Activated T-cell treated with anti-CD3 and anti-CD28 coated beads, Interleukin-2, amount 50 U/mL, for 48 hours (primary cell): ENCODE results near the gene SC5D.

ENCODE experiments used
- DNase-seq, 2 experiments: peaks; one replicate each; pipeline ENCODE4 v3.0.0-alpha.2; 2020

Gene SC5D, protein sequence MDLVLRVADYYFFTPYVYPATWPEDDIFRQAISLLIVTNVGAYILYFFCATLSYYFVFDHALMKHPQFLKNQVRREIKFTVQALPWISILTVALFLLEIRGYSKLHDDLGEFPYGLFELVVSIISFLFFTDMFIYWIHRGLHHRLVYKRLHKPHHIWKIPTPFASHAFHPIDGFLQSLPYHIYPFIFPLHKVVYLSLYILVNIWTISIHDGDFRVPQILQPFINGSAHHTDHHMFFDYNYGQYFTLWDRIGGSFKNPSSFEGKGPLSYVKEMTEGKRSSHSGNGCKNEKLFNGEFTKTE

DNA sequence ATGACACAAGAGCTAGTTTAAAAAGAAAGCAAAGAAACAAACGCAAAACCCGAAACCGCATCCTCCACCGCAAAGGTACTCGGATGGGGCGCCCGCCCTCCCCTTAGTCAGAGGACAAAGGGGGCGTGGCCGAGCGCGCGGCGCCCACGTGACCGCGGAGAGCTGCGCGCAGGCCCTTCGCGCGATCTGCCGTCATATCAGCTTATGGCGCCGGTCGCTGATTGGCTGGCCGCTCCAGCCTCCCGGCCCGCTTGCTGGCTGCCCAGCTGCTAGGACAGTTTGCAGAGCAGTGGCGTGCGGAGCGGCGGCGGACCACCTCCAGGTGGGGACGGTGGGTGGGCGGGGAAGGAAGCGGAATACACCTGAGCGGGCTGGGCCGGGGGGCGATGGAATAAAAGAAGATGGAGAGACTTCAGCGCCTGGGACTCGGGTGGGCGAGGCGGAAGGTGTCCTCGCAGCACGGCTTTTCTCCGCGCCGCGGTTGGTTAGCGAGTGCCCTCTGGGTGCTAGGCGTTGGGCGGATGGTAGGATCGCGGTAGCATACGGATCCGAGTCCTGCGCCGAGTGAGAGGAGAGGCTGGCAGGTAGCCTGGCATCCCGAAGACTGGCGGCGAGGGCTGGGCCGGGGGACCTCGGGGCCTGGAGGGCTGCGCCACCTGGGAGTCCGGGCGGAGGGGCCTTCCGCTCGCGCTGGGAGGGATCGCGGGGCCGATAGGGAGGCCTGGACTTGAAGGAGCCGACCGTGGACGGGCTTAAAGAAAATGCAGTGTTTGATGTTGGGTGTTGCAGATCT, at the start of gene SC5D:
Gene SC5D (plus strand): TSS at position 277 of the 793 bp plus-strand sequence. CDS start 10,605 bp downstream, outside the sequence.
- DNase-seq, result peak; percentile 95 to 96

DNA sequence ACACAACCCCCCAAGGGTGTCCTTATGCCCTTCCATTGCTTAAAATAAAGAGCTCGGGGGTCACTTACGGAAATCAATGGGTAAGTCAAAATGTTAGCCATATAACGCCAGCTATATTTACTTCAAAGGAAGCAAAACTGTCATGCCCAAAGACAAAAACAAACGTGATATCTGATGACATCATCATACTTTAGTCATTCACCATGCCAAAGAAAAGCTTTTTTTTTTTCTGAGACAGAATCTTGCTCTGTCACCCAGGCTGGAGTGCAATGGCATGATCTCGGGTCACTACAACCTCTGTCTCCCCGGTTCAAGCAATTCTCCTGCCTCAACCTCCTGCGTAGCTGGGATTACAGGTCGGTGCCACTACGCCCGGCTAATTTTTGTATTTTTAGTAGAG, 47.7 kb upstream of the SC5D start:
- no peak for DNase-seq

DNA sequence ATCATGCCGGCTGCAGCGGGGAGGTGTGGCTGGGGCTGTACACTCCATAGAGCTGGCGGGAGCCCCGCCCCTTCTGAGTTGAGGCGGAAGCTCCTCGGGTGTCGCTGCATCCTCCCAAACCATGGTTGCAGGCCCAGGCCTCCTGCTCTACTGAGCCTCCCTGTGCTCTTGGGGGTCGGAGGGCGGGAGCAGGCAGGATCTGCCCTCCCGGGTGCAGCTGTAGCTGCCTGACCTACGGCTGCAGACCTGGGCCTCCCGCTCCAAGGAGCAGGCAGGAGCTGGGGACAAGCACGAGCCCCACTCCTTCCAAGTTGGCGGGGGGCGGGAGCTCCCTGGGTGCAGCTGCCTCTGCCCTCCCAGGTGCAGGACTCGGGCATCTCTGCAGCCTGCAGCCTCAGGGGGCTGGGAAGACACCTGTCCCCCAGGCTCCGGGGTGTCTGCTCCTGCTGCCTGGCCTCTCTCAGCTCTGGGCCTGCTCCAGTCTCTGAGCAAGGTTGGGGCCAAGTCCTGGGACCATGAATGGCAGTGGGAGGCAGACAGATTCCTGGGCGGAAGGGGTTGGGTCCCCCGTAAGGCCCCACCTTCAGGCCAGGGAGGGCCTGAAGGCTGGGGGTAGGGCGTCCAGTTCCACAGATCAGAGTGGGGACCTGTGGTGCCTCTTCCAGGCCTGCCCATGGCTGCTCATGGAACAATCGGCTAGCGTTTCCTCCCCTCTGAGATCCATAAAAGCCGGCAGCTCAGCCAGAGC, 46.4 kb upstream of the SC5D start:
- DNase-seq, result no peak

DNA sequence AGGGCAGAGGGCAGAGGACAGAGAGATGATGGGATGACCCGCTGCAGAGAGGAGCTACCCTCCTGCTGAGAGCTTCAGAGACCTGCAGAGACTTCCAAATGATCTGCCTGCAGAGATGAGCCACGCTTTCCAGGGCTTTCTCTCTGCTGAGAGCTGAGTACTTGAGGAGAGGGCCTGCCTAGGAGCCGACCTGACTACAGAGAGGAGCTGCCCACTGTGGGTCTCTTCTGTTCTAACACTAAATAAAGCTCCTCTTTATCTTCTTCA, 45.9 kb upstream of the SC5D start:
- no peak for DNase-seq

DNA sequence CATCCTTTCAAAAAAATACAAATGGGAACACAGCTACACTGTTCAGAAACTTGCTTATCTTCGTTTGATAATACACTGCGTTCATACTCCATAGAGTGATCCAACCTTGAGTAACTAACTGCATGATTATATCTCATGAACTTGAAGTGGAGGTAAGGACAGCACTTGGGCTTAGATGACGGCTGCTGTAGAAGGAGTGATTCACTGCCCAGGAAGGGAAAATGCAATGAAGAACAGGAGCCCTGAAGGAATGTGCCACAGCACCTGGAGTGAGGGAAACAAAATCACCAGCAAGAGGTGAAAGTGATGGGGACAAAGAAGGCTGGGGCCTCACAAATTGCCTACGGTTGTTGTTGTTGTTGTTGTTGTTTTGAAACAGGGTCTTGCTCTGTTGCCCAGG, 44.1 kb upstream of the SC5D start:
- no peak for DNase-seq

DNA sequence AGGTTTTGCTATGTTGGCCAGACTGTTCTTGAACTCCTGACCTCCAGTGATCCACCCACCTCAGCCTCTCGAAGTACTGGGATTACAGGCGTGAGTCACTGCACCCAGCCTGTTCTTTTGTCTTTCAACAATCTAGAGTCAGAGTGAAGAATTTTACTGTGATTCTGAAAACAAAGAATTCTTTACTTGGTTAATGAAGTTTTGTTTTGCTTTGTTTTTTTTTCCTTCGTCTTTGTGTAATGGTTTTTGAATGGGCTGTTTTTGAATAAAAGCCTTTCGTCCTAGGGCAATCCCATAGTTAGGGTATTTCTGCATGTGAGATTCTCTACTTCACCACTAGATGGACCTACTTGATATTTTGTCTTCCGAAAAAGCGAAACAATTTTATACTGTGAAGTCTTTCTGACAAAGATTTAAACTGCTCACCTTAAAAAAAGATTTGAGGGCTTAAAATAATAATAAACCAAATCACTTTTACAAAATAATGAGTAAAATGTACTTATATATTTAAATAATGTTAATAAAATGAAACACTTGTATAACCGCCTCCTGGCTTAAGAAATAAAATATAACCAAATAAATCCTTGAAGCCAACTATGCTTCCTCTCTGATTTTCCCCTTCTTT, 43.4 kb upstream of the SC5D start:
- no peak for DNase-seq

DNA sequence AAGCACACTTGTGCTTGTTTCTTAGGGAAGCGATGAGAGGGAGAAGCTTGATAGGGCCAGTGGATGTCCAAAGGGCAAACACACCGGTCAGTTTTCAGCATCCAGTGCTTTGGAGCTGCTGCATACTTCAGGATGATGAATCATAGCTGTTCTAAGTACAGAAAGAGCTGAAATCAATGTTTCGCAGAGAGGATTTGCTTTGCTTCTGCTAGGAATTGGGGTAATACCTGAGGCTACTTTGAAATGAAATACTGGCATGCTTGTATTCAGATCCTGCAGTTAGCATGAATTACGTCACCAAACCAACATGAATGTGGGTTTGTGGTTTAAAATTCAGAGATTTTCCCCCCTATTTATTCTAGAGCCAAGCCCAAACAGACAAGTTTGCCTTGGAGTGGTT, 41.7 kb upstream of the SC5D start:
- no peak for DNase-seq

DNA sequence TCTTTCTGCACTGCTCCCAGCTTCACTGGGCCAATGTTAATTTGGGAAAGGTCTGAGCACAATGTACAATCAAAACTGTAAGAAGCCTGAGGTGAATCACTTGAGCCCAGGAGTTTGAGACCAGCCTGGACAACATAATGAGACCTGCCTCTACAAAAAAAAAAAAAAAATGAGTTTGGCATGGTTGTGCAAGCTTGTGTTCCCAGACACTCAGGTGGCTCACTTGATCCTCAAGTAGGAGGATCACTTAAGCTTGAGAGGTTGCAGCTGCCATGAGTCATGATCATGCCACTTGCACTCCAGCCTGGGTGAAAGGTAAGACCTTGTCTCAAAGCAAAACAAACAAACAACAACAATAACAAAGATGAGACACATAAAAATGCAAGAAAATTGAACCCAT, 38.6 kb upstream of the SC5D start:
- no peak for DNase-seq

DNA sequence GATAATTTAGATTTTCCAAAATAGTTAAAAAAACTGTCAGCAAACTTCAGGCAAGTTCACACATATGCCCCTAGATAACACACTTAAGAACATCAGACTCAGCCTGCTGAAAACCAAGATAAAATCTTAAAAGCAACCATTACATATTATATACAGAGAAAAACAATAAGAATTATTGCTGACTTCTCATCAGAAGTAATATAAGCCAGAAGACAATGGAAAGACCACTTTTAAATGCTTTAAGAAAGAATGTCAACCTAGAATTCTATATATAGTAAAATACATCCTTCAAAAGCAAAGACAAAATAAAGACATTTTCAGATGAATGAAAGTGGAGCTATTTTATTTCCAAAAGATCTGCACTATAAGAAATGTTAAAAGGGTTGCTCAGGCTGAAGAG, 37.8 kb upstream of the SC5D start:
- no peak for DNase-seq

DNA sequence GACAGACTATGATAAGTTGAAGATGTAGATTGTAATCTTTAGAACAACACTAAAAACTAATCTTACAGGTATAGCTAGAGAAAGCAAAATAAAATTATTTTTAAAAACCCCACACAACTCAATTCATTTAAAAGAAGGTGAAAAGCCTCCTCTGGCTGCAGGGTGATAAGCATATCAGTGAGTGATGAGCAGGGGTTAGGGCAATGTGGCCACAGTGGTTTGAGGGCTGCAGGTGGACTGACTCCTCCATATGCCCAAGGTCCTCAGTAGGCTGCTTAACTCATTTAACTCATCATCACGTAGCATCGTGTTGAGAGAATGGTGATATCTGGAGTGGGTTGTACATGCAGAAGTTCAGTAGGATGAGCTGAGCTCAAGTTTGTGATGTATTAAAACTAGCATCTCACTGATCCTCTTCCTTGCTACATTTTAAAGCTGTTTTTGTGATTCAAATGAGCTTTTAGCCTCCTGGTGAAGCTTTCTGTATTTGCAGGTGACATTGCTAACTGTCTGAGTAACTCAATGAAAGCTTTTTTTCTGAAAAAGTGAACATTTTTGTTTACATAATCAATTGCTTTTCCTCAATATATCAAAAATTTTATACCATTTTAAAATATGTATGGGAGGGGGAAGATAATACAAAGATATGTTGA, 37.0 kb upstream of the SC5D start:
- DNase-seq, result no peak

DNA sequence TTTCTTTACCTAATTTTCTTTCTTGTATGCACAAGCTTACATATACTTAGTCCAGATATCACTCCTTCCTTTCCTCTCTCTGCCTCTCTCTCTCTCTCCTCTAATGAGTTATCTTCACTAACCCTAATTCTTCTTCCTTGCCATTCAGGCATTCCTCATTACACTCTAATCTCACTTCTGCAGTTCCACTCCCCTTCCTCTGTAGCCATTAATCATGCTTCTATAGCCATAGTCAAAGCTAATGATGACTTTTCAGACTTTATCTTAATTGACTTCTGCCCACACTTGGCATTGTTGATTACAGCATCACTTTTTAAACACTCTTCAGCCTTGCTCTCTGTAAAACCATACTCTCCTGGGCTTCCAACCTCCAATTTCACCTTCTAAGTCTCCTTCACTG, 35.3 kb upstream of the SC5D start:
- no peak for DNase-seq

DNA sequence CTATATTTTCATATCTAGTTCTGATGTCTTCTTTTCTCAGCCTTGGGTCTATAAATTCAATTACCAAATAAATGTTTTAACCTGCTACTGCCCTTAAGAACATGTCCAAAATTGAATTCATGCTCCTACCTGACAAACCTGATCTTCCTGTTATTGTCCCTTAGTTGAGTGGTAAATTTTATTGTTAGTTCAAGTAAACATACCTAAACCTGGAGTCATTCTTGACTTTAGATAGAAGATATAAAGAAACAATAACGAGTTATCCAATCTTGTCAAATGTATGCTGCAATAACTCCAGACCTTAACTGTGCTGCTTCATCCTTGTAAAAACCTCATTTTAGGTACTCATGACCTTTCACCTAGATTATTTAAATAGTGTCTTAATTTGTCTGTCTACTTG, 34.6 kb upstream of the SC5D start:
- DNase-seq, result no peak

DNA sequence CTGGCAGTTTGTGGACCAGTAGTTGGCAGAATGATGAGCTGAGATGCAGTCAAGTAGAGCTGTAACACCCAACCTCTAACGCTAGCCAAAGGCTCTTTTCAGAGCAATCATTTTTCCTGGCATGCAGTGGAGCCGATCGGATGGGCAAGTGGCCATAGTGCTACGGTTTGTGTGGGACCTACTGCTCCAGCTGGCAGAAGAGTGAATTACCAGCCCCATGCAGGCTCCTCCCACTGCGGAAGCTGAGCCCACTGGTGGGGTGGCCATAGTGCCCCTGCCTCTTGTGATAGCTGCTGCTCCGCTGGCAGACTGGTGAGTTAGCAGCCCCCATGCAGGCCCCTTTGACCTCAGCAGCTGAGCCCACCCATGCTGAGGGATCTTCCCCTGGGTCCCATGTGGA, 27.0 kb upstream of the SC5D start:
- no peak for DNase-seq

DNA sequence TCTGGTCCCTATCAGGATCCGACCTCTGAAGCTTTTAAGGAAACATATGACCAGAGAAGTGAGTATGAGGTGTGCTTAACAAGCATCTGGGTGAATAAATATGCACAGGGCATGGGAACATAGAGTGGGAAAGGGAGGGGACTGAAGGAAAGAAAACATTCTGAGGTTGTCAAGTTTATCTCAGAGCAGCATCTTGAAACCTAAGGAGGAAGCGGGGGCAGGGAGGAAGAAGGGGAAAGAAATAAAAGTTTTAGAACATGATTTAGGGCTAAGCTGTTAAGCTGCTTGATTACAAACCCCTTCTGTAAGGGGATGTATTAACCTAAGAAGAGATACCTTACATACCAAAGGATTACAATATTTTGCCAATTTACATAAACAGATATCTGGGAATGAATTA, 24.0 kb upstream of the SC5D start:
- no peak for DNase-seq

DNA sequence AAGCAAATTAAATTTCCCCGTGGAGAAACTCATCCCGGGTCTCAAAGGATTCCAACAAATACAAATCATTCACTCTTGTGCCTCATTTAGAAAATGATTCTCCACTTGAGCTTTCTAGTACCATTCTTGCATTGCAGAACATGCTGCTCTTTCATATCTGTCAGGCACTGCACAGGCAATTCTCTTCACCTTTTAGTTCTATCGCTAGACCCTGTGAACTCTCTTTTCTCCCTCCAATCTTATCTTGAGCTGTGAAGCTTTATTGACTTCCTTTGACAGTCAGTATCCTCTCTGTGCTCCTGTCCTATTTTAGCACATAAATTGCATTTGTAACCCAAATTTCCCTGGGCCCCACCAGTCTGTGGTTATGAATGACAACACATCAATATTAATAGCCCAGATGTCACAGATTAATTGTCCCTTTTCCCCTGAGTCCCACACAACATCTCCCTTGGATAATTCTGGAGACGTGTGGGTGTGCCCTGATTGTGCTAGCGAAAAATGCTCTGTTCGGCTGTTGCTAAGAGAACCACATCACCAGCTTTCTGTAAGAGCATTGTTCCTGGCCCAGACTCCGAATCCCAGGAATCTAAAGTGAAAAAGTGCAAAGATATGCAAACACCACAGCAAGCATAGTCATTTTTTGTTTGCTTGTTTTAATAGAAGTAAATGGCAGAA, 22.4 kb upstream of the SC5D start:
- no peak for DNase-seq

DNA sequence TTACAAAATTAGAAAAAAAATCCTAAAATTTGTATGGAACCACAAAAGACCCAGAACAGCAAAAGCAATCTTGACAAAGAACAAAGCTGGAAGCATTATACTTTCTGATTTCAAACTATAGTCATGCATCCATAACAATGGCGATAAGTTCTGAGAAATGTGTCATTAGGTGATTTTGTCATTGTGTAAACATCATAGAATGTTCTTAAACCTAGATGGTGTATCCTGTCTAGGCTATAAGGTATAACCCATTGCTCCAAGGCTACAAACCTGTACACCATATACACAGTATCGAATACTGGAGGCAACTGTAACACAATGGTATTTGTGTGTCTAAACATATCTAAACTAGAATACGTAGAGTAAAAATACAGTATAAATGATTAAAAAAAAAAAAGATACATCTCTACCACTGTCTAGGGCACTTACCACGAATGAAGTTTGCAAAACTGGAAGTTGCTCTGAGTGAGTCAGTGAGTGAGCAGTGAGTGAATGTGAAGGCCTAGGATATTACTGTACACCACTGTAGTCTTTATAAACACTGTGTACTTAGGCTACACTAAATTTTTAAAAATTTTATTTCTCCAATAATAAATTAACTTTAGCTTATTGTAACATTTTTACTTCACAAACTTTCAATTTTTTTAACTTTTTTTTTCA, 18.1 kb upstream of the SC5D start:
- no peak for DNase-seq

DNA sequence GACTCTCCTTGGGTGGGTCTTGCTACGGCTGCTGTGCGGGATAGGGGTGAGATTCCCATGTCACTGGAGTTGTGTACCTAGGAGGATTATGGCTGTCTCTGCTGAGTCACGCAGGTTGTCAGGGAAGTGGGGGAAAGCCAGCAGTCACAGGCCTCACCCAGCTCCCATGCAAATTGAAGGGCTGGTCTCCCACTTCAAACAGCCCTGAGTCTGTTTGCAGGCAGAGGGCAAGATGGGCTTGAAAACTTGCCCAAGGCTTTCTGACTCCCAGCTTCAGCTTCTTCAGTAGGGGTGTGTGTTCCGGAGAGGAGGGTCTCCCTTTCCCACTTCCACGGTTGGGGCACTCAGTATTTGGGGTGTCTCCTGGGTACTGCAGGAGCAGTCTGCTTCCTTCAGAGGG, 10.9 kb upstream of the SC5D start:
- DNase-seq, result no peak

DNA sequence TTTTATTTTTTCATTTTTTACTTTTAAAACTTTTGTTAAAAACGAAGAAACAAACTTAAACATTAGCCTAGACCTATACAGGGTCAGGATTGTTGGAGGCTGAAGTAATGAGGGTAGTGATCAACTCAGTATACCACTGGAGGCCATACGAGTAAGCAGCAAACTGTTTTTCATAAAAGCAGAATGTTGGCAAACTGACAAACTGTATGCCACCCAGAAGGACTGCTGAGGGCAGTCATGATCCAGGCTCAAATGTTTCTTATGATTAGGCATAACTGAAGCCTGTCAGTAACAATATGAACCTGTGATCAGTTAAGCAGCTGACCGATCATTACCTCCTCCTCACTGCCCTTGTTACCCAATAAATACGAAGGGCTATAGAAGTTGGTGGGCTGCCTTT, 10.2 kb upstream of the SC5D start:
- no peak for DNase-seq

DNA sequence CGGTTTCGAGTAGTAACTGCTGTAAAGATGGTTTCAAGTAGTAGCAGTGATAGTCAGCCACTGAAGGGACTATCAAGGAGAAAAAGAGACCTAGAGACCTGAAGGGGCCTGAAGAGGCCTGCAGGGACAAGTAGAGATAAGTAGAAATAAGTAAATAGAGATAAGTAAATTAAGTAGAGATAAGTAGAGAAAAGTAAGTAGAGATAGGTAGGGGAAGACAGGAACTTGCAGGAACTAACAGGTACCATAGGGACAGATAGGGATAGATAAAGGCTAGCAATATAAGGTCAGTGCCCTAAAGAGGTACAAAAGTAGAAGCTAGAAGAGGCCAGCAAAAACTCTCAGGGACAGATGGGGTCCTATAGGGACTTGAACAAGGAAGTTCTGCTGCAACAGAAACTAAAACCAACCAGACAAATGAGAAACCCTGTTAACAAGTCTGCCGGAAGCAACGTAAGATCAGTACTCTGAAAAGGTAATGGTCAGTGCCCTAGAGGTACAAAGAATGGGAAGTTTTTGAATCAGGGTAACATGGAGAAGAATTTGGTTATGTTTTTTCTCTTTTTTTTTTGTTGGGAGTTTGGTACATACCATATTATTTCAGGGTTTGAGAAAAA, 9.6 kb upstream of the SC5D start:
- DNase-seq, result no peak

DNA sequence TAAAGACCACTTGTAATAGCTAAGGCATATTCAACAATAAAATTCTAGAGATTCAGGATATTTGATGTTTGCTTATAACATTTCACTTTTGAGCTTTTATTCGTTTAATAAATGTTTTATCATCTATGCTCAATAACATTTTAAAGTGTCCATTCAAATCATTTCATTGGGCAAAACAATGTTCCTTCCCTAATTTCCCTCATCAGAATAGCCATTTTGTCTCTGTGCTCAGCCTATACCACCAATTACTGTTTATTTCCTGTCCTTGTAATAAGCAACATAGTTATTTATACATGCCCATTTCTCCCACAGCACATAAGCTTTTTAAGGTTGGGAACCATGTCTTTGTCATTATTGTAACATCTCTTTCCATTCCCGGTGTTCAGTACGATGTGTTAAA, 1.3 kb upstream of the SC5D start:
- no peak for DNase-seq

DNA sequence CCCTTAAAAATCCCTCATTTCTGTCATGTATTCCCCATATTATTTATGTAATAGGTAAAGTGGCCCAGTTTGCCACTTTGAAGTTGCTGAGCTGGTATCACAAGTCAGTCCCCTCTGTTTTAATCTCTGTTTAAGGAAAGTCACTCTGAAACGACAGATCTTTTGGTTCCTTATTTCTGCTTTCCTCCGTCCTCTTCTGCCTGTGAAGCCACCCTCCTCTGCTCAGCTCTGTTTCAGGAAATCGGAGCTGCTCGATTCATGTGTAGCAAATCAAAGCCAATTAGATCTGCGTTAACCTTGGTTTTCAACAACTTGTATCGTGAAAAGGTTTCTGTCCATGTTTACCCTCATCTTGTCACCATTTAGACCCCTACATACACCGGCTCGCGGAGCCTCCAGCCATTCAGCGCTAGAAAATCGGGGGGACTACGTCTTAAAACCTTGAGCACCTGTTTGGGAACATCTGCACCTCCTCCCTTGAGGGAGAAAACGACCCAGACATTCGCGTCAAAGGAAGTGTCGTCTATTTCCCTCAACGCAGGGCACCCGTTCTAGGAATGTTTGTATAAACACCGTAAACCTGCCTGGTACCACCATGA, 576 bp upstream of the SC5D start:
- no peak for DNase-seq
